ENCODE results near the gene PRLH.

The PRLH gene

DNA sequence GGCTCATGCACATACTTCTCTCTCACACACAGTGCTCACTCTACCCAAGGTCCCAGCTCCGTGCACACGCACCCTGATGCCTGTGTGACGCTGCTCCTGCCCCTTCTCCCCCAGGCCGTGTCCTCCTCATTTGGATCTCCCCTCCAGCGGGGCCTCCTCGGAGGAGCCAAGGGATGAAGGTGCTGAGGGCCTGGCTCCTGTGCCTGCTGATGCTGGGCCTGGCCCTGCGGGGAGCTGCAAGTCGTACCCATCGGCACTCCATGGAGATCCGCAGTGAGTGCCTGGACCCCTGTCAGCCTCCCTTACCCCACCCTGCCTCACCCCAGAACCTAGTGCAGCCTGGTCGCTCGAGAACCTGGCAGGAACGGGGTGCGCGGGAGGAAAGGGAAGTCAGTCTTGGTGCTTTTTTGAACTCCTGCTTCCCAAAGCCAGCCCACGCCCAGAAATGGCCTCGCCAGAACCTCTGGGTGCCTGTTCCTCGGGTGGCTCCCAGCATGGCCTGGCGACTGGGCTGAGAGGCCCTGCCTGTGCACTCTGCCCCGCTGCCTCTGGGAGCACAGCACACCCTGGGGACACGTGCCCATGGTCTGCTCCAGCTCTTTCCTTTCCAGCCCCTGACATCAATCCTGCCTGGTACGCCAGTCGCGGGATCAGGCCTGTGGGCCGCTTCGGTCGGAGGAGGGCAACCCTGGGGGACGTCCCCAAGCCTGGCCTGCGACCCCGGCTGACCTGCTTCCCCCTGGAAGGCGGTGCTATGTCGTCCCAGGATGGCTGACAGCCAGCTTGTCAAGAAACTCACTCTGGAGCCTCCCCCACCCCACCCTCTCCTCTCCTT is at the start of gene PRLH:
Gene PRLH (plus strand): TSS at position 174 of the 835 bp plus-strand sequence. CDS start 0 bp downstream, at position 174.
- DNase-seq (ENCODE audit: low read depth): no peak
- TF ChIP-seq, protein P1, sequence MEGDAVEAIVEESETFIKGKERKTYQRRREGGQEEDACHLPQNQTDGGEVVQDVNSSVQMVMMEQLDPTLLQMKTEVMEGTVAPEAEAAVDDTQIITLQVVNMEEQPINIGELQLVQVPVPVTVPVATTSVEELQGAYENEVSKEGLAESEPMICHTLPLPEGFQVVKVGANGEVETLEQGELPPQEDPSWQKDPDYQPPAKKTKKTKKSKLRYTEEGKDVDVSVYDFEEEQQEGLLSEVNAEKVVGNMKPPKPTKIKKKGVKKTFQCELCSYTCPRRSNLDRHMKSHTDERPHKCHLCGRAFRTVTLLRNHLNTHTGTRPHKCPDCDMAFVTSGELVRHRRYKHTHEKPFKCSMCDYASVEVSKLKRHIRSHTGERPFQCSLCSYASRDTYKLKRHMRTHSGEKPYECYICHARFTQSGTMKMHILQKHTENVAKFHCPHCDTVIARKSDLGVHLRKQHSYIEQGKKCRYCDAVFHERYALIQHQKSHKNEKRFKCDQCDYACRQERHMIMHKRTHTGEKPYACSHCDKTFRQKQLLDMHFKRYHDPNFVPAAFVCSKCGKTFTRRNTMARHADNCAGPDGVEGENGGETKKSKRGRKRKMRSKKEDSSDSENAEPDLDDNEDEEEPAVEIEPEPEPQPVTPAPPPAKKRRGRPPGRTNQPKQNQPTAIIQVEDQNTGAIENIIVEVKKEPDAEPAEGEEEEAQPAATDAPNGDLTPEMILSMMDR (IDR thresholded peaks at IDR 0.05; ENCODE audit: insufficient read depth, low read depth, low read length, missing control alignments): no peak
- no peak within 1 kb of the TSS for H3K4me3 ChIP-seq (ENCODE audit: low read length)

- H3K4me3 ChIP-seq (ENCODE audit: low read length): no peak overlapping the region
- TF ChIP-seq, protein P1 (IDR thresholded peaks at IDR 0.05; ENCODE audit: insufficient read depth, low read depth, low read length, missing control alignments): no peak
- no peak for DNase-seq (ENCODE audit: low read depth)
Measured at GRCh38 chr2:237517163-237517562, 49.2 kb upstream of the PRLH start.

GRCh38 chr2:237517990-237518389 is 48.4 kb upstream of the PRLH start:
- TF ChIP-seq, protein P1 (IDR thresholded peaks at IDR 0.05; ENCODE audit: insufficient read depth, low read depth, low read length, missing control alignments): no peak
- H3K4me3 ChIP-seq (ENCODE audit: low read length): no peak overlapping the region
- no peak for DNase-seq (ENCODE audit: low read depth)

DNA sequence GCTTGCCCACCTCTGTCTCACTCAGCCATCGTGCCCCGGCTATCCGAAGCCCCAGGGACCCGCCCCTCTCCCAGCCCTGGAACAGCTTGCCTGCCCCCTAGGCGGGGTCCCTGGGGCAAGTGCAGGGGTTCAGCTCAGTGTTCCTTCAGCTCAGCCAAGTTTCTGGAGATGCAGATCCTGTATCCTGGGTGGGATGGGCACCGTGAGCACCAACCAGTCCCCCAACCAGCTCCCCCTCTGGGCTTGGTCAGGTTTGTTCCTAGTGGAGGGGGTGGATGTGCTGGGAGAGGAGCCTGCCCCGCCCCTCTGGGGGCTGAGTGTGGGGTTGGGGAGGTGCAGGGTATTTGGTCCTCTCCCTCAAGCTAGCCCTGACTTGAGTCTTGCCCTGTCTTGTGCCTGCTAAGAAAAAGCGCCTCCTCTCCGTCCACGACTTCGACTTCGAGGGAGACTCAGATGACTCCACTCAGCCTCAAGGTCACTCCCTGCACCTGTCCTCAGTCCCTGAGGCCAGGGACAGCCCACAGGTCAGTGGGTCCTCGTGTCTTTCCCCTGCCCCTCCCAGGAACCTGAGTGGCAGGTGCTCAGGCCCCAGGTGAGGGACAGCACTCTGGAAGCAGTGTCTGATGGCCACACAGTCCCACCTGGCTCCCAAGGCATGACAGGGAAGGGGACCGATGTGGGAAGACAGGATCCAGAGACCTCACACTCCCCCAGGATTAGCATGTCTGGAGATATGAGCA is 46.7 kb upstream of the PRLH start:
- TF ChIP-seq, protein P1 (IDR thresholded peaks at IDR 0.05; ENCODE audit: insufficient read depth, low read depth, low read length, missing control alignments): no peak
- H3K4me3 ChIP-seq (ENCODE audit: low read length): no peak overlapping the region
- no peak for DNase-seq (ENCODE audit: low read depth)

GRCh38 chr2:237520290-237520689 is 46.1 kb upstream of the PRLH start:
- DNase-seq (ENCODE audit: low read depth): no peak
- no peak overlapping the region for H3K4me3 ChIP-seq (ENCODE audit: low read length)
- TF ChIP-seq, protein P1 (IDR thresholded peaks at IDR 0.05; ENCODE audit: insufficient read depth, low read depth, low read length, missing control alignments): no peak

- TF ChIP-seq, protein P1 (IDR thresholded peaks at IDR 0.05; ENCODE audit: insufficient read depth, low read depth, low read length, missing control alignments): no peak
- DNase-seq (ENCODE audit: low read depth): peak; percentile 15
- H3K4me3 ChIP-seq (ENCODE audit: low read length): no peak overlapping the region
Measured at GRCh38 chr2:237524631-237525030, 41.7 kb upstream of the PRLH start.

Measured in epithelial cell of esophagus (primary cell).